Body of pancreas (tissue), 4 donors: ENCODE measurements around the gene SOCS6. TPM values are rescaled to one million over a fixed set of nuclear protein-coding genes. Genes with fewer than 3 reads are reported as not detected.

Experiments
- ATAC-seq: fragments of 150-250 bp; one replicate; pipeline ENCODE4 v1.9.1; 2016
- DNase-seq, 4 donors: peaks; one replicate each; pipeline ENCODE4 v3.0.0-alpha.2; 2019
- H3K27ac ChIP-seq, 4 donors: fragments of 200-600 bp; sonication (generic); 1 replicate in 3 of 4; 2 replicates in 1 of 4; pipeline versions ENCODE4 v1.5.1 to v1.6.1; 2016 to 2019; ENCODE audit warnings: mild to moderate bottlenecking in 1 of 4, mixed read lengths in 1 of 4, moderate library complexity in 1 of 4
- H3K27me3 ChIP-seq, 2 donors: fragments of 200-600 bp; sonication (generic); one replicate each; pipeline ENCODE4 v1.6.0; 2016; ENCODE audit warnings: mild to moderate bottlenecking in 1 of 2
- H3K36me3 ChIP-seq, 2 donors: fragments of 200-600 bp; sonication (generic); replicated peaks in 1 of 2; 2 replicates each; pipeline ENCODE4 v1.5.1; 2016; ENCODE audit warnings: low read depth in 2 of 2; ENCODE audit not compliant: insufficient read depth in 1 of 2
- H3K4me1 ChIP-seq: fragments of 200-600 bp; sonication (generic); one replicate; pipeline ENCODE4 v1.6.0; 2016
- H3K4me3 ChIP-seq, 2 donors: fragments of 200-600 bp; sonication (generic); 1 replicate in 1 of 2; 2 replicates in 1 of 2; pipeline ENCODE4 v1.5.1; 2016 to 2019
- H3K9me3 ChIP-seq, 3 donors: fragments of 200-600 bp; sonication (generic); 1 replicate in 2 of 3; 2 replicates in 1 of 3; pipeline ENCODE4 v1.5.1; 2016
- CTCF ChIP-seq, 7 experiments: fragments of 450-650 bp in 4 of 7; fragments of 200-600 bp in 3 of 7; sonication (generic) in 3 of 7; IDR thresholded peaks; one replicate each; pipeline ENCODE4 v1.5.1; 2016 to 2019; ENCODE audit warnings: antibody characterized with exemption in 7 of 7
- POLR2A ChIP-seq, 3 donors: fragments of 450-650 bp; IDR thresholded peaks; one replicate each; pipeline ENCODE4 v1.6.1; 2016; ENCODE audit warnings: antibody characterized with exemption in 3 of 3, mild to moderate bottlenecking in 2 of 3
- WGBS, 2 donors: methylation state at CpG; one replicate each; pipeline ENCODE4 v1.1.5; 2017; 5-methylcytosine and 5-hydroxymethylcytosine counted together
- intact Hi-C: fragments of 100-400 bp; cut with DNase I; formaldehyde crosslinking; loops from one replicate; pipeline ENCODE4 v1.15.1; 2023
- total RNA-seq, 2 donors: library from RNA; depleted of rRNA; stranded (reverse); fragments of >200 nt; gene quantifications; one replicate each; pipeline ENCODE4 v1.1.0, GENCODE V29; 2016

Gene SOCS6
- total RNA-seq, 2 donors from 2014 or later, result 7.3 to 17.9 TPM

GRCh38 chr18:70276416-70277191 is 12.2 kb upstream of the SOCS6 start:
- DNase-seq (no peak), ATAC-seq (no peak)
- Histone ChIP-seq H3K9me3 (peaks cover 0 to 10% (median 0%) of the 10 kb centered on the region in 3 donors), H3K36me3 (no peaks in the 10 kb centered on the region), H3K4me3 (no peak overlapping the region), H3K27ac (no peak overlapping the region), H3K4me1 (no peaks in the 10 kb centered on the region), H3K27me3 (no peaks in the 10 kb centered on the region)
- intact Hi-C loops, result no loop called here
- TF ChIP-seq CTCF (IDR thresholded peaks at IDR 0.05) (no peak), POLR2A (IDR thresholded peaks at IDR 0.05) (no peak)
- WGBS, 2 donors, result 67% methylated on average over 5 of the region's 5 CpGs

- ATAC-seq (no peak), DNase-seq (no peak)
- H3K36me3 ChIP-seq, result no peaks in the 10 kb centered on the region
- intact Hi-C loops, result no loop called here
- H3K4me3 ChIP-seq, result no peak overlapping the region
- no peak overlapping the region for H3K27ac ChIP-seq
- no peak for TF ChIP-seq CTCF (IDR thresholded peaks at IDR 0.05)
- no peak for TF ChIP-seq POLR2A (IDR thresholded peaks at IDR 0.05)
- no peaks in the 10 kb centered on the region for H3K4me1 ChIP-seq
- WGBS, 2 donors, result 93 to 94% methylated on average over 2 of the region's 2 CpGs
- H3K27me3 ChIP-seq, result no peaks in the 10 kb centered on the region
- no peaks in the 10 kb centered on the region for H3K9me3 ChIP-seq
These were observed 9.4 kb upstream of the SOCS6 start for GRCh38 chr18:70279470-70279869.

- ATAC-seq, result peak; percentile 59
- WGBS, 2 donors, result 77 to 78% methylated on average over 5 of the region's 5 CpGs
- Histone ChIP-seq H3K4me3 (no peak overlapping the region), H3K4me1 (no peaks in the 10 kb centered on the region), H3K27me3 (no peaks in the 10 kb centered on the region), H3K27ac (no peak overlapping the region), H3K36me3 (no peaks in the 10 kb centered on the region), H3K9me3 (no peaks in the 10 kb centered on the region)
- TF ChIP-seq CTCF (IDR thresholded peaks at IDR 0.05) (no peak), POLR2A (IDR thresholded peaks at IDR 0.05) (no peak)
- intact Hi-C loops, result no loop called here
- peak; percentile 22 to 65 (median 45) for DNase-seq
These were observed 8.6 kb upstream of the SOCS6 start for GRCh38 chr18:70280007-70280925.

GRCh38 chr18:70284976-70285620 is 3.7 kb upstream of the SOCS6 start:
- no peak for ATAC-seq
- no peaks in the 10 kb centered on the region for H3K27me3 ChIP-seq
- WGBS, 2 donors, result 53 to 65% methylated on average over 2 of the region's 2 CpGs
- no peaks in the 10 kb centered on the region for H3K4me1 ChIP-seq
- H3K4me3 ChIP-seq, result no peak overlapping the region
- intact Hi-C loops, result no loop called here
- H3K36me3 ChIP-seq, result no peaks in the 10 kb centered on the region
- TF ChIP-seq CTCF (IDR thresholded peaks at IDR 0.05) (no peak), POLR2A (IDR thresholded peaks at IDR 0.05) (peak in 1 of 3 donors; percentile 9)
- no peaks in the 10 kb centered on the region for H3K9me3 ChIP-seq
- DNase-seq, result no peak
- H3K27ac ChIP-seq, result peak overlapping the region in 1 of 4 donors; percentile 54
